GM19395 (cell line): ENCODE measurements around the gene FKBP2.
A peak's percentile ranks its signal among the peaks of the same experiment; 100 is the strongest.

ENCODE experiments used
- ATAC-seq: cut with Tn5 transposase; IDR thresholded peaks from one replicate; pipeline ENCODE4 v1.9.1; 2021; ENCODE audit warnings: mild to moderate bottlenecking, moderate library complexity; ENCODE audit not compliant: unreplicated experiment

FKBP2 gene

GRCh38 chr11:64240435-64241240 lies at the start of gene FKBP2:
FKBP2 (plus strand) TSS chr11:64241095; CDS start chr11:64242388, 1,293 bp downstream.
- peak; percentile 45 for ATAC-seq

DNA sequence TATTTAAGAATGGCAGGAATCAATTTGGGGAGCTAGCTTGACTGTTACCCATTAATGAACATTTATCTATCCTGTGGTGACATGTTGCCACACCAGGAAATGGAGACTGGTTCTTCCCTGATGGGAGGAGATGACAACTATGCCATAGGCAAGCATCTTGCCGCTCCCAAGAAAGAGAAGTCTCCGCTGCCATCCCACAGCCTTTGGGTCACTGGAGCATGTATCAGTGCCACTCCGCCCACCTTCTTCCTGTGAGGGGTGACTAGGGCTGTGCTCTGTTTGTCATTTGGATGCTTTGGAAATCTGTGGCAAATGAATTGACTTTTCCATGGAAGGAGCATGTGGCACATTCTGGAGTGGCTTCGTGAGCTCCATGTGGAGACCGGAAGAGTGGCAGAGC lies 48.5 kb upstream of the FKBP2 start:
- ATAC-seq = no peak

- ATAC-seq = no peak
Observed at GRCh38 chr11:64196626-64197025, 44.3 kb upstream of the FKBP2 start.

GRCh38 chr11:64198511-64198910 lies 42.4 kb upstream of the FKBP2 start:
- no peak for ATAC-seq

DNA sequence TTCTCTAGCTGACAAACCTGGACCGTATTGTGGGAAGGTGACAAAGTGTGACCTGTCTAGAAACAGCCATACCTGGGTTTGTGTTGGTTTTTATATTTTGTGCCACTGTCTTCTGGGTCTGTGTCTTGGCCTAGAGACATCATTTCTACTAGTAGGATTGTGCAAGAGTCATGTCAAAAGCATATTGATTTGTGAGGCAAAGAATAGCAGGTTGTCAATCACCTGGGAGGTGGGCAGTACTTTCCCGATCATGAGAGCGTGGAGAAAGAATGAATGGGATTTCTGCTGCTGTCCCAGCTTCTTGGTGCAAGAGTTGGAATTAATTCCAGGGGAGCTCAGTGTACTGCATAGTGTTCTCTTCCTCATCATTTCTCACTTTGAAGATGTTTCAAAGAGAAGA lies 39.4 kb upstream of the FKBP2 start:
- ATAC-seq = no peak

GRCh38 chr11:64202992-64203391 lies 37.9 kb upstream of the FKBP2 start:
- no peak for ATAC-seq

DNA sequence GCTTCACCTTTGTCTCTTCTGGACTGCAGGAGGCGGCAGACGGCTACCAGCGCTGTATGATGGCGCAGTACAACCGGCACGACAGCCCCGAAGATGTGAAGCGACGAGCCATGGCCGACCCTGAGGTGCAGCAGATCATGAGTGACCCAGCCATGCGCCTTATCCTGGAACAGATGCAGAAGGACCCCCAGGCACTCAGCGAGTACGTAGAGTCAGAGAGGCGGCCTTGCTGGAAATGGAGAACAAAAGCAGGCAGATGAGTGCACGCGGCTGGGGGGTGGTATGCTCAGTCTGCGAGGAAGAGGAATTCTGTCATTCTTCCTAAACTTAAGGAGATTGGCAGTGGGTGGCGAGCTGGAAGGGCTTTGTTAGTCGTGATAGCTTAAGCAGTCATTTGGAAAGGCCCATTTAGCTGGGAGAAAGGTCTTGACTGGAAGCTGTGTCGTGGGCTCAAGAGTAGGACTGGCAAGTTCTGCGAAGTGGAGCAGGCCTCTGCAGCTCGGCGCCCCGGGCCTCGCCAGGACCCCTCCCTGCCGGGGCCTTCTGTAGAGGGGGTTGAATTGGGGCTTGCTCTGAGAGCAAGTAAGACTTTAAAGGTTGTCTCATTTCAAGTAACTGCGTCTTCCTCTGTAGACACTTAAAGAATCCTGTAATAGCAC lies 37.3 kb upstream of the FKBP2 start:
- ATAC-seq = no peak

DNA sequence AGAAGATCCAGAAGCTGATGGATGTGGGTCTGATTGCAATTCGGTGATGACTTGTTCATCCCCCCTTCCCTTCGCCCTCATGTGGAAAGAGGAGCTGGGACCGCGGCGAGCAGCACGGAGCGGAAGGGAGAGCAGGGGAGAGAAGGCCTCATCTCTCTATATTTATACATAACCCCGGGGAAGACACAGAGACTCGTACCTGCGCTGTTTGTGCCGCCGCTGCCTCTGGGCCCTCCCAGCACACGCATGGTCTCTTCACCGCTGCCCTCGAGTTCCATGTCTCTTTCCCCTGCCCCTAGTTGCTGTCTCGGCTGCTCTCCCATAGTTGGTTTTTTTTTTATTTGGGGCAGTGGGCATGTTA lies 36.8 kb upstream of the FKBP2 start:
- ATAC-seq = no peak

DNA sequence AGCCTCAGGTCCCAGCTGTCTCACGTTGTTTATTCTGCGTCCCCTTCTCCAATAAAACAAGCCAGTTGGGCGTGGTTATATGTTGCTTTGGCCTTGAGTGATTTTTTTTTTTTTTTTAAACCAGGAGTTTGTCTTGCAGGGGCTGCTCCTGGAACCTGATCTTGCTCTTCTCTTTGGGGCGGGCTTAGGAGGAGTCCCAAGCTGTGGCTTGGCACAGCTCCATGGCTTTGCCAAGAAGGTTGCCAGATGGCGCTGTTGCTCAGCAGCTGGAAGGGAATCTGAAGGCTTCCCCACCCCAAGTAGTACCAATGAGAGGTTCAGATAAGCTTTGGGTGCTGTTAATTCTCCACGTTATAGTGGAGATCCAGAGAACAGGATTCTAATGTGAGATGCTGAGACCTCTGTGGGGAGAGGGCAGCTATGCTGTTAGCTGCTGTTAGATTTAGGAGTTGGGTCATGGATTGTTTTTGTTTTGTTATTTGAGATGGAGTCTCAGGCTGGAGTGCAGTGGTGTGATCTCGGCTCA lies 36.4 kb upstream of the FKBP2 start:
- no peak for ATAC-seq

- no peak for ATAC-seq
Observed at GRCh38 chr11:64206457-64207255, 34.2 kb upstream of the FKBP2 start, which contains the start of gene FERMT3. FERMT3 (plus strand) TSS chr11:64206721; CDS start chr11:64207365, 644 bp downstream.

- ATAC-seq = peak; percentile 60
Observed at GRCh38 chr11:64207256-64208085, 33.4 kb upstream of the FKBP2 start.

DNA sequence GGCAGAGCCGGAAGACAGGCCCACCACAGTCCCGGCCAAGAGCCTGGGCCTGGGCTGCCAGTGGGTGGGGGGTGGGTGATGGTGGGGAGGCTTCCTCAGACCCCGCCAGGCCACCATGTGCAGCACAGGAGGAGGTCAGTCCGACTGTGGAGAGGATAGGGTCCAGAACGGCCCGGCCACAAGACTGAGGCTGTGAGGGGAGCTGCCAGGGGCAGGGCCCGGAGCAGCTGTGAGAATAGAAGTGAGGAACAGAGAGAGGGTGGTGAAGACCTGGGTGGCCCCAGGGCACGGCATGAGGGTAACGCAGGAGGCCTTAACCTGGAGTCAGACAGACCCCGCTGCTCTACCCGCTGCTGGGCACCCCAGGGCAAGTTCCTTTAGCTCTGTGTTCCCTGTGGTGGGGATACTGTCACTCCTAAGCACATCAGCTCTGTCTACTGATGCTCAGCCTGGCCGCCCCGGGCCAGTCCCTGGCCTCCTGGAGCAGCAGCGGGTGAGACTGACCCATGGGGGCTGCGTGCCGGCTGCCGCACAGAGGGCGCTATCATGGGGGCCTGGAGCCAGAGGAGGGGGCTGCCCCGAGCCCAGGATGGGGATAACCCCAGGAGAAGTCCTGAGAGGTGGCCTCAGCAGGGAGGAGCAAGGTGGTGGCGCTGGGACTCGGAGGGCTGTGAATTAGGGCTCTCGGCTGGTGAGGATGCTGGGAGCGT lies 32.7 kb upstream of the FKBP2 start:
- ATAC-seq = no peak

- no peak for ATAC-seq
Observed at GRCh38 chr11:64208796-64209562, 31.9 kb upstream of the FKBP2 start.

GRCh38 chr11:64209563-64209843 lies 31.4 kb upstream of the FKBP2 start:
- ATAC-seq = no peak

- no peak for ATAC-seq
Observed at GRCh38 chr11:64210301-64211020, 30.4 kb upstream of the FKBP2 start.

DNA sequence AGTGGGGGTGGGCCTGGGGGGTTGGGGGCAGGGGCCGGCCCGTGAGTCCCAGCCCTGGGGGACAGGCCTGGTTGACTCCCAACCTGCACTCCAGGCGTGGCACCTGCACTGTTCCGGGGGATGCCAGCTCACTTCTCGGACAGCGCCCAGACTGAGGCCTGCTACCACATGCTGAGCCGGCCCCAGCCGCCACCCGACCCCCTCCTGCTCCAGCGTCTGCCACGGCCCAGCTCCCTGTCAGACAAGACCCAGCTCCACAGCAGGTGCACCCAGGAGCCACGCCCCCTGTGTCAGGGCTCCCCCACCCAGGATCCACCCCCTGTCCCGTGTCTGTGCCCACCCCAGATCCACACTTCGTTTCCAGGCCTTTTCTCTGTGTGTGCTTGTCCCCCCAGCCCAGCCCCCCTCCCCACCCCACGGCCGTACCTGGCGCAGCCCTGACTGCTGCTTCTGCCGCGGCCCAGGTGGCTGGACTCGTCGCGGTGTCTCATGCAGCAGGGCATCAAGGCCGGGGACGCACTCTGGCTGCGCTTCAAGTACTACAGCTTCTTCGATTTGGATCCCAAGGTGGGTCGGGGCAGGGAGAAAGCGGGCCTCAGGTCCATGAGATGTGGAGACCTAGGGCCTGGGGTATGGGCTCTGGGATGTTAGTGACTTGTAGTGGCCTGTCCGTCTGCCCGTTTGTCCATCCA lies 29.6 kb upstream of the FKBP2 start:
- no peak for ATAC-seq

DNA sequence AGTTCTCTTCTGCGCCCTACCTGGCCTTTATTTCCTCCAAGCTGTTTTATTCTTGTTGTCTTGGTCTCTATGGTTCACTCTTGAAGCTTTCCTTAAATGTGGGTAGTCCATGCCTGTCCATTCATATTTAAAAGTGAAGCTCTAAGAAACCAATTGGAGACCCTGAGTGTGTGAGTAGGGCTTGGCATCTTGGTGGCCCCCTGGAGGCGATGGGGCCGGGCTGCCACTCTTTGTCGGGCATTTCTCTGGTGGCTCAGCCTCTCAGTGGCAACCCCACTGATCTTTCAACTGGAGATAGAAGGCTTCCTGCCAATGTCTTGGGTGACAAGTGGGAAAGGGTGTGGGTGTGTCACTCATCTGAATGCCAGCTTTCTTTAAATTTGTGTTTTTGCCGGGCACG lies 24.0 kb upstream of the FKBP2 start:
- no peak for ATAC-seq
